DMS 273 (cell line): ENCODE measurements around the gene NDUFB7.
"Not testable (repeated sequence)": the region's sequence is repeated elsewhere in the genome, so short reads cannot be mapped to it uniquely, and the experiment has no call there.

Experiments
- DNase-seq: peaks from one replicate; lab custom pipeline; 2025; ENCODE audit not compliant: unreplicated experiment; lab: John Stamatoyannopoulos, UW

The NDUFB7 gene

DNA sequence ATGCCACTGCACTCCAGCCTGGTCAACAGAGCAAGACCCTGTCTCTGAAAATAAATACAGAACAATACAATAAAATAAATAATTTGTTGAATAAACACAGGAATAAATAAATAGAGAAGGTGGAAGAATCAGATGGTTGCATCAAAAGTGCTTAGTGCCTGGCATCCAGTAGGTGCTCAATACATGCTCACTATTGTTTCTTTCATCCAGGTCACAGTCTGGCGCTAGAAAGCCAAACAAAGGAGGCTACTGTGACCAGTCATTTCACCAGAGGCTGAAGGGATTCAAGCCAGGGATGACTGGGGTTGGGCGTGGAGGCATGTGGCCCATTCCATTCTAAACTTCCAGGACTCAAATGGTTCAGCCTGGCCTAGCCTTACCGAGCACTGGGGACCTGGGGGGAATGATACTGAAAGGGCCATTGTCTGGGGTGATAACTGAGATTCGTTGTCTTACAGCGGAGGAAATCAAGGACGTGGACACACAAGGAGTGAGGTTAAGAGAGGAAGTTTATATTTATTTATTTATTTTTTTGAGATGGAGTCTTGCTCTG is 3.6 kb upstream of the NDUFB7 start:
- no peak for DNase-seq

DNA sequence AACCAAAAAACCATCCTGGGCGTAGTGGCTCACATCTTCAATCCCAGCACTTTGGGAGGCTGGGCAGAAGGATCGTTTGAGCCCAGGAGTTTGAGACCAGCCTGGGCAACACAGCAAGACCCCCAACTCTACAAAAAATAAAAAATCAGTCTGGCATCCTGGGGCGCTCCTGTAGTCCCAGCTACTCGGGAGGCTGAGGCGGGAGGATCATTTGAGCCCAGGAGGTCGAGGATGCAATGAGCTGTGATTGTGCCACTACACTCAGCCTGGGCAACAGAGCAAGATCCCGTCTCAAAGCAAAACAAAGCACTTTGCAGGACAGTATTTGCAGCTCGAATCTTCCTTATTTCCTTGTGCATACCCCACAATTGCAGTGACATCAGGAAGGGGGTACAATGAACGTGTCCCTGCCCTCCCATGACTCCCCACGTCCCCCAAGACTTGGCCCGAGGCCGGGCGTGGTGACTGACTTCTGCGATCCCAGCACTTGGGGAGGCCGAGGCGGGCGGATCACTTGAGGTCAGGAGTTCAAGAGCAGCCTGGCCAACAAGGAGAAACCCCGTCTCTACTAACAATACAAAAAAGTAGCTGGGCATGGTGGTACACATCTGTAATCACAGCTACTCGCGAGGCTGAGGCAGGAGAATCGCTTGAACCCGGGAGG is 870 bp downstream of the NDUFB7 start:
- no peak for DNase-seq

DNA sequence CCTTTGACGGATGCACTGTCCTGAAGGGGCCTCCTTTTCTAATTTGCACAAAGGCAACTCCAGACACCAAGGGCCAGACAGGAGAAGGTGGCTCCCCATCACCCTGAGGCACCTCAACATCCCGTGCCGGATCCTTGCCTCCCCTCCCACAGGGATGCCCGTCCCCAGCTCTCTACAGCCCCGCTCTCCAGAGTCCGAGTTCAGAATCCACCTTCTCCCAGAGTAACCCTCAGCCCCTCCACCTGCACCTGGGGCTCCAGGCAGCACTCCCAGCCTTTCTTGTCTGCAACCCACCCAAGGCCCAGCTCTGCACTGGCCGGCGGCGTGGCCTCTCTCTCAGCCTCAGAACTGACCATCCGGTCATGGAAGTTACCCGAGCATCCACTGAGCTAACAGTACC is 4.8 kb downstream of the NDUFB7 start:
- DNase-seq, result no peak

DNA sequence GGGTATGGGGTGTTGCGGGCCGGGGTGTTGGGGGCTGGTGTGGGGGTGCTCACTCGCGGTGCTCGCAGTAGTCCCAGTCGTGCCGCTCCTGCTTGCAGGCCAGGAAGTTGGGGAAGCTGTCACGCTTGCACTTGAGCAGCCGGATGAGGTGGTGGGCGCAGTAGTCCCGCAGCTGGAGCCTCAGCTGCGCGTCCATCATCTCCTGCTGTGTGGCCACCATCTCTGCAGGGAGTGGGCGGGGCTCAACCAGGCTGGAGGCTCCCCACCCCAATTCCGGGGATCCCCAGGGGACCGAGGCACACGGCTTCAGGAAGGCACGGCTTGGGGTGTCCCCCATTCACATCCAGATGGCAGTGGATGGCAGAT is 5.2 kb downstream of the NDUFB7 start:
- no peak for DNase-seq

DNA sequence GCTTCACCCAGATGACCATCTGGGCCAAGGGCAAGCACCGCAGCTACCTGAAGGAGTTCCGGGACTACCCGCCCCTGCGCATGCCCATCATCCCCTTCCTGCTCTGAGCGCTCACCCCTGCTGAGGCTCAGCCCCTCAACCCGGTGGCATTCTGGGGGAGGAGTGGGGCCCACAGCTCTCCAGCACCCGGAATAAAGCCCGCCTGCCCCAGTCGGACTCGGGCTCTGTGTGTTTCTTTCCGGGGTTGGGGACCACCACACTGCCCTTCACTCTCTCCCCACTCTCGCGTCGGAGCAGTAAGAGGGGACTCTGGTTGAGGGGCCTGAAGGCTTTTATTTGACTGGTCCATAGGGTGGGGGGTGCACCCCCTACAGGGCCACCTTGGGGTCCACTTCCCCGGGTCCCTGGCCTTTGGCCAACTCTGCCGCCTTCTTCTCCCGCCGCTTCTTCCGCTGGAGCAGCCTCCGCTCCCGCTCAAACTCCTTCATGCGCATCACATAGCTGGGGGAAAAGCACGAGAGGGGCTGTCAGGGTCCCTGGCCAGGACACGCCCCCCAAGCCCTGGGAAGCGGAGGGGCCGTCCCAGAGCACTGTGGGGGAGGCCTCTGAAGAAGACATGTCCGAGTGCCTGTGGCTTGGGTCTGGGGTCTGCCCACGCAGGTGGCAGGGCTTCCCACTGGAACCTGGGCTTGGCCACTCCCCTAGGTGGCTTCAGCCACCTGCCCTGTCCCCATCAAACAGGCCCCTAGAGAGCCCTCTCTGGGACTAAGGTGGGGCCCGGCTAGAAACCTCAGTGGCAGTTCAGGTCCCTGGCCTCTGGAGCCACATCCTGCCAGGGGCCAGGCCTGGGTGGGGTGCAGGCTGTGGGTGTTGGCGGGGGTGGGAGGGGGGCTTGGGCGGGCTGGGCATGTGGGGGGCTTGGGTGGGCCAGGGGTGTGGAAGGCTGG is 5.8 kb downstream of the NDUFB7 start:
- no peak for DNase-seq

DNA sequence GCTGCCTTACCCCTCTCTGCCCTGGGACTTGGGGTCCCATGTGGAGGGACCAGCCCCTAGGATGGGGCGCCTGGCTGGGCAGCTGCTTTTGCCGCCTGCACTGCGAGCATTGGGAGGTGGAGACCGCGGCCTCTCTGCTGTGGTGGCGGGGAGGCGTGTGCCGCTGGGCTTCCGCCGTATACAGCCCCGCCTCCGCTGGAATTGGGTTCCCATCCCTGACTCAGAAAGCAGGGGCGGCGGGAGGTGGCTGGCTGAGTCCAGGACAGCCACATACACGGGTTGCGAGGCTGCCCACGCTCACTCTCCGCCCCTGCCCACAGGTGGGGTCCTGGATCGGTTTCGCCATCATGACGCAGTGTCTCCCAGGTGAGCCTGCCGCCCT is 6.6 kb downstream of the NDUFB7 start:
- DNase-seq, result no peak

DNA sequence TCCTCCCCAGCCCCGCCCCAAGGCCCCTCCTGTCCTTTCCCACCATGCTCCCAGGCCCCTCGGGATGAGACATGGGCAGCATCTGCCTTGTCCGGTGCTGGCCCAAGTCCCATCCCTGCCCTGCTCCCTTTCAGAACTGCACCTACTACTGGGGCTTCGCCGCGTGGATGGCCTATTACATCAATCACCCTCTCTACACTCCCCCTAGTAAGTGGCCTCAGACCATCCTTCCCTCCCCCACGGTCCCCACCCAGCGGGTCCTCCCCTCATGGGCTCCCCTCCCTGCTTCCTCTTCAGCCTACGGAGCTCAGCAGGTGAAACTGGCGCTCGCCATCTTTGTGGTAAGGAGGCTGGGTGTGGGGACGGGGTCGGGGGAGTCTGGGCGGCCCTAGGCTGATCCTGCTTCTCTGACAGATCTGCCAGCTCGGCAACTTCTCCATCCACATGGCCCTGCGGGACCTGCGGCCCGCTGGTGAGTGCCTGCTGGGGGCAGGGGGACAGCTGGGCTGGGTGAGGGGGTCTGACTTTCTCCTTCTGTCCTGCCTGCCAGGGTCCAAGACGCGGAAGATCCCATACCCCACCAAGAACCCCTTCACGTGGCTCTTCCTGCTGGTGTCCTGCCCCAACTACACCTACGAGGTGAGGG is 7.1 kb downstream of the NDUFB7 start:
- not testable (repeated sequence) for DNase-seq

DNA sequence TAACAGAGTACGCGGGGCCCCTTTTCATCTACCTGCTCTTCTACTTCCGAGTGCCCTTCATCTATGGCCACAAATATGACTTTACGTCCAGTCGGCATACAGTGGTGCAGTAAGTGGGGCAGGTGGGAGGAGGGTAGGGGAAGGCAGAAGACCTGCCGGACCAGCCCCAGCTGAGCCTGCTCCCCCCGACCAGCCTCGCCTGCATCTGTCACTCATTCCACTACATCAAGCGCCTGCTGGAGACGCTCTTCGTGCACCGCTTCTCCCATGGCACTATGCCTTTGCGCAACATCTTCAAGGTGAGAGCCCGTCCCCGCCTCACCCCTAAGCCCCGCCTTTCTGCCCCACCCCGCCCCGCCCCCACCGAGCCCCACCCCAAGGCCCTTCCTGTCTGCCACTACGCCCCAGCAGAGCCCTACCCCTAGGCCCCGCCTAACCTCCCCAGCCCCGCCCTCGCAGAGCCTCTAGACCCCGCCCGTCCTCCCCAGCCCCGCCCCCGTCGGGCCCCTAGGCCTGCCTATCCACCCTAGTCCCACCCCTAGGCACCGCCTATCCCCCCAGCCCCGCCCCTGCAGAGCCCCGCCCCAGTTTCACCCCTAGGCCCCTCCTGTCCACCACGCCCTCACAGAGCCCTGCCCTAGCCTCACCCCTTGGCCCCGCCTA is 7.7 kb downstream of the NDUFB7 start:
- peak; percentile 64 for DNase-seq

DNA sequence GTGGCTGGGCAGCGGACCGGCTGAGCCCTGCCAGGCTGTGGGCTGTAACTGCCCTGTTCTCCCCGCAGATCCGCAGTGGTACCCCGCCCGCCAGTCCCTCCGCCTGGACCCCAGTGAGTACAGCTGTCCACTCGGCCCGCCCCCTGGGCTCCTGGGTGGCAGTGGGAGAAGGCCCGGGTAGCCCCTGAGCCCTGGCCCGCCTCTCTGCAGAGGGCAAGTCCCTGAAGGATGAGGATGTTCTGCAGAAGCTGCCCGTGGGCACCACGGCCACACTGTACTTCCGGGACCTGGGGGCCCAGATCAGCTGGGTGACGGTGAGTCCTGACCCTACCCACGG is 8.3 kb downstream of the NDUFB7 start:
- no peak for DNase-seq

DNA sequence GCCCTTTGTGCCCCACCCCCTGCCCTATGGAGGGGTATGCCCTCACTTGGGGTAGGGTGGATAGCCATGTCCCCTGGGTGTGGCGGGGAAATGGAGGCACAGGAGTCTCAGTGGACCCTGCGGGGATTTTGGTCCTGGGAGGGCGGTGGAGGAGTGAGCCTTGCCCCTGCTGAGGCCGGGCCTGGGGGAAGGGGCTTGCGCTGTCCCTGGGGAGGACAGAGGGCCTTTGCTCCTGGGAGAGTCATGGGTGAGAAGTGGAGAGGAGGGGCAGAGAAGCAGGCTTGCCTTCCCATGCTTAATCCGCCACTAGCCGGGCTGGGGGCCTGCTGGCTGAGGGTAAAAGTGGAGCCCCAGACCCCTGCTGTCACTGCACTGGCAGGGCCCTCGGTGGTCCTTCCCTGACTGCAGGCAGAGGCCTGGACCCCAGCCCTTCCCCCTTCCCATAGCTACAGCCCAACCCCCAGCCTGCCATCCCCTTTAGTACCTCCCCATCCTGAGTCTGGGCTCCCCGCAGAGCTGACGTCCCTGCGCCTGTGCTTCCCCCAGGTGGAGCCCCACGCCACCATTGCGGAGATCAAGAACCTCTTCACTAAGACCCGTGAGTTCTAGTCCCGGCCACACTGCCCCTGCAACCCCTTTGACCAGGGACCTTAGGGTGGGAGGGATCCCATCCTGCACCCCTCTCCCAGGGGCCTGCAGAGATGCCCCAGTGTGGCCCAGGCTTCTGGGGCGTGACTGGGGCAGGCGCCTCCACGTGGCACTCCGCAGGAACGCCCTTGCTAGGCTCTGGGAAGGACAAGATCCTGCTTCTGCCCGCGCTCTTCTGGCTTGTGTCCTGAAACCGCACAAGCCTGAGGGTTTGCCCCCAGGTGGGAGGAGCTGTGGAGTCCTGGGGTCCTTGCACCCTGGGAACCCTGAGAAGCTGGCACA is 8.9 kb downstream of the NDUFB7 start:
- DNase-seq, result peak; percentile 28

DNA sequence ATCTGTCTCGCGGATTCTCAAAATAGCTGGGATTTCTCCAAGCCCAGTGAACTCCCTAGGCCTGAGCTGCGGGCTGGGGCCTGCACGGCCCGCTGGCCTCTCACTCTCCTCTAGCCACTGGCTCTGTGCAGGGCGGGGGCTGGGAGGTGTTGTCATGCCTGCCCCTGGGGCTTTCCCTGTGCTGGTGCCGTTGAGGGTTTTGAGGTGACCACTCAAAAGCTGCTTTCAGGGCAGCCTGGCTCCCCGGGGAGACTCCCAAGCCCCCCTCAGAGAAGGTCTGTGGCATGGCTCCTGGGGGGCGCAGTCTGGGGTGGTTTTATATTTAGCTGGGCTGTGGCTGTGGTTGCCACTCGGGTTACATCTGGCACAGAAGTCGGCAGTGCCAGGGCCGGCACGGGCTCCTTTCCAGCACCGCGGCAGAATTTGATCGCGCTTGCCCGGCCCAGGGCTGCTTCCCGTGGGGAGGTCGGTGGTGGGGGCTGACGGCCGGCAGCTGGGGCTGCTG is 10.0 kb downstream of the NDUFB7 start:
- DNase-seq, result peak; percentile 77

DNA sequence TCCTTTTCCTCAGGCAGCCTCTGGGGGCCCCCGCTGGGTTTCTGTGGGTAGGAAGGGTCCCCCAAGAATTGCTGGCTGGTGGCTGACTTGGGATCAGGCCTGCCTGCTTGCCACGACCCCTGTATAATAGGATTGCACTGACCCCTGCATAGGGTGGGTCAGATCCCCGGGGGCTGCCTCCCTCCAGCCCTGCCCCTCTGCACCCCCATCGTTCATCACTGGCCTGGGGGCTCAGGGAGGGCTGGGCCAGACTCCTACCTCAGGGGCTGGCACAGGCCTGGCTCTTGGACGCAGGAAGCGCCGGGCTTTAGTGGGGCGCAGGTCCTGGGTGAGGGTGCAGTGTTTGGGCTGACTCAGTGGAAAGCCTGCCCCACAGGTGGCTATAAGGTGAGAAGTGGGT is 10.6 kb downstream of the NDUFB7 start:
- no peak for DNase-seq

DNA sequence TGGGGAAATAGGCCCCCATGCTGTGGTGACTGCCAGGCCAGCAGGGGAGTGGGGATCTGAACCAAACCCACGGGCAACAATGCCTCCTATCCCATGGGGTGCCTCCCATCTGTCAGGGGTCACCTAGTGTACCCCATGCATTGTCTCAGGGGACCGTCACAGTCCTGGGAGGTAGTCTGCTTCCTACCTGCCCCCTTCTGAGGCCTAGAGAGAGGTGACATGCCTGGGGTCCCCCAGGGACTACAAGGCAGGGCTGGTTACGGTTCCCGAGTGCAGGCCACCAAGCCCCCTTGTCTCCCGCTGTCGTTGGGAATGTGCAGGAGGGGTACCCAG is 11.1 kb downstream of the NDUFB7 start:
- no peak for DNase-seq

DNA sequence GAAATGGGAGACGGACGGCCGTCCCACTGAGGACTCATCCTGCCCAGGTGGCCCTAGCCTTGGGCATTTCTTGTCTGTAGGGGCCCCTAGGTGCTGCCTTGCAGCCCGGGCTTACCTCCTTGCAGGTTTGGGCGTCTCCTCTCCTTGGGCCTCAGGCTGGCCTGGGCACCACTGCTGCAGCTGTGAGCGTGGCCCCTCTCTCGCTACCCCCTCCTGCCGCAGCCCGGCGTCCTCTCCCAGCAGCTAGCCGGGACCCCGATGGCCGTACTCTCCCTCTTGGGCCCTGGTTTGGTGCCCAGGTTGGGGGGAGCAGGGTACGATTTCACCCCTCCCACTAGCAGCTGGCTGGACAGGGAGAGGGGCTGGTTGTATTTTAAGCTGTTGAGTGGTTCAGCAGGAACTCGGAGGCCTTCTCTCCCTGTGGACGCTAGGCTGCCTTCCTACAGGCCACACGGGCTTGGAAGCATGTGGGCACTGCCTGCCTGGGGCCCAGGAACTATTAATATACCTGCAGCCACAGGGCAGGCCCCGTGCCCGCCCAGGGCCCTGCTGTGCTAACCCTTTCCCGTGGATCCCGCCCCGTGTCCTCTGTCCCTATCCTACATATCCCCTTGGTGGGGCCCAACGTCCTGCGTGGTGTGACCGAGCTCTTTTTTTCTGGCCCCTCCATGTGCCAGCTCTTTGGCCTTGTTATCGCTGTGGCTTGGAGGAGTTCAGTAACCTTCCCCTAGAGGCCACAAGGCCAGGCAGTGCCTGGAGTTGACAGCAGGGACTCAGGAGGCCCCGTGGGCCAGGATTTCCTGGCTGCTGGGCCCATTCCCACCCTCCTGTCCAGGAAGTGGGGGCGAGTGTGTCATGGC is 11.7 kb downstream of the NDUFB7 start:
- no peak for DNase-seq

DNA sequence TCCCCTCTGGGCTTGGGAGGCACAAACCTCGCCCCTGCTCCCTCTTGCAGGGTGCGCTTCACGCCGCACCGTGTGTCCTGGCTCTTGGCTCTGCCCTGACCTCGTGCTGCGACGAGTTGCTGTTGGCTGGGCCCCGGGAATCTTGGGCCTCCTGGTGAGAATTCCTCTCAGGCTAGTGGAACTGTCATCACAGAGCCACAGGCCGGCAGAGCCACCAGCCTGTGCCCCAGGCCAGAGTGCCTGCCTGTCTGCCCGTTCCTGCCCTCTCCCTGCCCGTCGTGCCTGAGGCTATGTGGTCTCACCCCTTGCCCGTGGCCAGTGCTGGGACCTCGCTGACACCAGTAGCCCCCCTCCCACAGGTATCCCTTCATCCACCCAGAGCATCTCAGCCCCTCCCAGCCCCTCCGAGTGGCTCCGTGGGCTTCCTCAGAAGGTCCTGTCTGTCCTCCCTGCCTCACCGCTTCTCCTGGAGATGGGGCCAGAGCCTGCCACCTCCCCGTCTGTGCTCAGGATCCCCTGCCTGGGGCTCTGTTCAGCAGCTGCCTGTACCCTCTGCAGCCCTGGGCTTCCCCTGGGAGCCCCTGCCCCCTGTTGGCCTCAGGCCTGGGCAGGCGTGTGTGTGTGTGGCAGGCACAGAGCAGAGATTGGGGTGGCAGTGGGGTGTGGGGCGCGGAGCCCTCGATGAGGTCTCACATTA is 13.3 kb downstream of the NDUFB7 start:
- peak; percentile 40 for DNase-seq

DNA sequence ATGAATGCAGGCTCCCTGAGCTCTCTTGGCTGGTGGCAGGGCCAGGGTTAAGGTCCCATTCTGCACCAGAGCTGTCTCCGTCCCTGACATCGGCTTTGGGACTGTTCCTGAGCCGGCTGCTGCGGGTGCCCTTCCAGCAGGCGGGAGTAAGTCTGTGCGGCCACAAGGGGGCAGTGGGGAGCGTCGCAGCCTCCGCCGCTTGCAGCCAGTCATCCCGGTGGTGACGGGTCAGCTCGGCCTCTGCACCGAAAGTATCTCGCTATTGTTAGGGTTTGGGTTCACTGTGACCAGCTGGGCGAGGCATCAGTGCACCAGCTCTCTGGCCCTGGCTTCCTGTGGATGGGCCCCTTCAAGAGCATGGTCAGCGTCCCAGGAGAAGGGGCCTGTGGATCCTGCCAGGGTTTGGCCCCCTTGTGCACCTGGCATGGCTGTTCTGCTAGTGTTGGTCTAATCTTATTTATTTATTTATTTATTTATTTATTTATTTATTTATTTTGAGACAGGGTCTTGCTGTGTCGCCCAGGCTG is 15.1 kb downstream of the NDUFB7 start:
- peak; percentile 79 for DNase-seq

DNA sequence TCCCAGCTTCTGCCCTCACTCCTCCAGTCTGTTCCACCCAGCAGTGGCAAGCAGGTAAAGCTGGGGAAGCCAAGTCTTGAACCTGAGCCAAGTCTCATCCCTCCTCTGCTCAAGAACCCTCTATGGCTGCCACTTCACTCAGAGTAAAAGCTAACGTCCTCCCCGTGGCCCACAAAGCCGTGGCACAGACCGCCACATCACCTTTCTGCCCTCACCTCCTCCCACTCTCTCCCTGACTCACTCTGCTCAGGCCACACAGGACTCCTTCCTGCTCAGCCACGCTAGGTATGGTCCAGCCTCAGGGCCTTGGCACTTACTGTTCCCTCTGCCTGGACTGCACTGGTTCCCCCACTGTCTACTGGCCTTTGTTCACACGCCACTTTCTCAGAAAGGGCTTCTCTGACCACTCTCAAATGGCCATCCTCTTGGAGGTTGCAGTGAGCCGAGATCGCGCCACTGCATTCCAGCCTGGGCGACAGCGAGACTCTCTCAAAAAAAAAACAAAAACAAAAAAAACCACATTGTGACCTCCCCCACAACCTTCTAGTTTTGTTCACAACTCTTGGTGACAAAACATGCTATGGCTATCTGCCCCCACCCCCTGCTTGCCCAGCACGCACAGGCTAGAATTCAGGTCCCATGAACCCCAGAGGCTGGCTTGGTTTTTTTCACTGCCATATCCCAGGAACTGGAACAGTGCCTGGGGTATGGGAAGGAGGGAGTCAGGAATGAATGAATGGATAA is 15.8 kb downstream of the NDUFB7 start:
- DNase-seq, result no peak

DNA sequence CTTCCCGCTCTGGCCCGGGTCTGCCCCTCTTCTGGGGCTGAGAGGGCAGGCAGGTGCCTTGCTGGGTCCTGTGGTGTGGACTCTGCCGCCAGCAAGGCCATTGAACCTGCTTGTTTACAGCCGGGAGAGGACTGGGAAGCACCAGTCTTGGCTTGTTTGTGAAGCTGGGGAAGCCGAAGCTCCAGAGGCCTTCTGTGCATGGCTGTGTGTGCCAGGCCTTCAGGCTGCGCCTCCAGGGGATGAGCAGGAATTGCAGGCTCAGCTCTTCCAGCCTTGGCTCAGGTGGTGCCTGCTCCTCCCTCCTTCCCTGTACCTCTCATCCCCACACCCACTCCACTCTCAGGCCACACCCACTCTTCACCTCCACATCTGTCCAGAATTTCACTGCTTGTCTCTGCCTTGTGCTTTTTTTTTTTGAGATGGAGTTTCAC is 17.5 kb downstream of the NDUFB7 start:
- DNase-seq, result peak; percentile 81
